Activated T-helper 2 cell treated with anti-CD3 and anti-CD28 coated beads, Interferon-gamma antibody, Interleukin-2, Interleukin-4, amounts not matched to agents 10 μg/mL and 5 μg/mL and 100 μg/mL, durations not matched to agents 14 hours and 24 hours and 36 hours (primary cell): ENCODE measurements around the gene ABCA4. TPM values are rescaled to one million over a fixed set of nuclear protein-coding genes. Genes with fewer than 3 reads are reported as not detected.

ENCODE experiments used
- DNase-seq: peaks from one replicate; pipeline ENCODE4 v3.0.0; 2021; ENCODE audit warnings: low spot score
- H3K27ac Mint-ChIP-seq: one replicate; pipeline ENCODE4 v1.8.0; 2021; ENCODE audit warnings: mixed read lengths
- H3K27me3 Mint-ChIP-seq: one replicate; pipeline ENCODE4 v1.8.0; 2021; ENCODE audit warnings: low read depth, mixed read lengths
- H3K36me3 Mint-ChIP-seq: one replicate; pipeline ENCODE4 v1.8.0; 2021; ENCODE audit warnings: low read depth, mixed read lengths
- H3K4me1 Mint-ChIP-seq: one replicate; pipeline ENCODE4 v1.8.0; 2021; ENCODE audit warnings: low read depth, mixed read lengths
- H3K4me3 Mint-ChIP-seq: one replicate; pipeline ENCODE4 v1.8.0; 2021; ENCODE audit warnings: low read depth, mild to moderate bottlenecking, moderate library complexity, mixed read lengths
- H3K9me3 Mint-ChIP-seq: one replicate; pipeline ENCODE4 v1.8.0; 2021; ENCODE audit warnings: mixed read lengths
- intact Hi-C: fragments of 100-400 bp; cut with micrococcal nuclease; formaldehyde crosslinking; loops from one replicate; pipeline ENCODE4 v1.15.1; 2023
- total RNA-seq: library from RNA; stranded (reverse); gene quantifications from 2 replicates; pipeline ENCODE4 v1.2.3, GENCODE V29; 2022

The ABCA4 gene
- total RNA-seq, 1 donor from 2014 or later: not detected

GRCh38 chr1:94096797-94097549 is 24.0 kb downstream of the ABCA4 start:
- Mint-ChIP-seq H3K4me3 (no peak overlapping the region), H3K36me3 (no peaks in the 10 kb centered on the region), H3K9me3 (no peaks in the 10 kb centered on the region), H3K27me3 (peaks cover 7% of the 10 kb centered on the region), H3K4me1 (peaks cover 13% of the 10 kb centered on the region), H3K27ac (no peak overlapping the region)
- intact Hi-C loops: no loop called here
- DNase-seq: no peak

- Mint-ChIP-seq H3K27me3 (peaks cover 6% of the 10 kb centered on the region), H3K4me3 (no peak overlapping the region), H3K27ac (no peak overlapping the region), H3K9me3 (no peaks in the 10 kb centered on the region), H3K36me3 (no peaks in the 10 kb centered on the region), H3K4me1 (peaks cover 20% of the 10 kb centered on the region)
- intact Hi-C loops: no loop called here
- DNase-seq: no peak
These were observed 25.0 kb downstream of the ABCA4 start for GRCh38 chr1:94095744-94096469.

- intact Hi-C loops: no loop called here
- H3K9me3 Mint-ChIP-seq: no peaks in the 10 kb centered on the region
- H3K36me3 Mint-ChIP-seq: no peaks in the 10 kb centered on the region
- H3K27me3 Mint-ChIP-seq: peaks cover 11% of the 10 kb centered on the region
- H3K27ac Mint-ChIP-seq: no peak overlapping the region
- no peak for DNase-seq
- H3K4me1 Mint-ChIP-seq: peaks cover 21% of the 10 kb centered on the region
- H3K4me3 Mint-ChIP-seq: no peak overlapping the region
These were observed 25.8 kb downstream of the ABCA4 start for GRCh38 chr1:94095112-94095637.

GRCh38 chr1:94094469-94095111 is 26.4 kb downstream of the ABCA4 start:
- no peaks in the 10 kb centered on the region for H3K9me3 Mint-ChIP-seq
- no peak overlapping the region for H3K27ac Mint-ChIP-seq

GRCh38 chr1:94093996-94094395 is 27.0 kb downstream of the ABCA4 start:
- no peak overlapping the region for H3K4me3 Mint-ChIP-seq
- H3K36me3 Mint-ChIP-seq: no peaks in the 10 kb centered on the region
- no peak for DNase-seq
- H3K27me3 Mint-ChIP-seq: peaks cover 10% of the 10 kb centered on the region
- intact Hi-C loops: no loop called here
- H3K9me3 Mint-ChIP-seq: no peaks in the 10 kb centered on the region
- H3K4me1 Mint-ChIP-seq: peaks cover 21% of the 10 kb centered on the region
- no peak overlapping the region for H3K27ac Mint-ChIP-seq

More at GRCh38 chr1:94094469-94095111, 26.4 kb downstream of the ABCA4 start:
- DNase-seq: no peak
- no peaks in the 10 kb centered on the region for H3K36me3 Mint-ChIP-seq
- H3K4me3 Mint-ChIP-seq: no peak overlapping the region
- peaks cover 21% of the 10 kb centered on the region for H3K4me1 Mint-ChIP-seq
- peaks cover 10% of the 10 kb centered on the region for H3K27me3 Mint-ChIP-seq
- intact Hi-C loops: no loop called here

GRCh38 chr1:94093396-94093795 is 27.6 kb downstream of the ABCA4 start:
- intact Hi-C loops: no loop called here
- no peak for DNase-seq
- peaks cover 12% of the 10 kb centered on the region for H3K27me3 Mint-ChIP-seq

GRCh38 chr1:94092210-94092613 is 28.7 kb downstream of the ABCA4 start:
- intact Hi-C loops: no loop called here
- Mint-ChIP-seq H3K27me3 (peaks cover 19% of the 10 kb centered on the region), H3K27ac (no peak overlapping the region), H3K9me3 (no peaks in the 10 kb centered on the region), H3K4me3 (no peak overlapping the region), H3K4me1 (peaks cover 21% of the 10 kb centered on the region), H3K36me3 (no peaks in the 10 kb centered on the region)
- DNase-seq: no peak

More at GRCh38 chr1:94093396-94093795, 27.6 kb downstream of the ABCA4 start:
- no peaks in the 10 kb centered on the region for H3K36me3 Mint-ChIP-seq
- peaks cover 21% of the 10 kb centered on the region for H3K4me1 Mint-ChIP-seq
- H3K4me3 Mint-ChIP-seq: no peak overlapping the region
- no peak overlapping the region for H3K27ac Mint-ChIP-seq
- H3K9me3 Mint-ChIP-seq: no peaks in the 10 kb centered on the region

GRCh38 chr1:94090761-94091160 is 30.2 kb downstream of the ABCA4 start:
- peaks cover 21% of the 10 kb centered on the region for H3K4me1 Mint-ChIP-seq
- peaks cover 29% of the 10 kb centered on the region for H3K27me3 Mint-ChIP-seq
- DNase-seq: no peak
- H3K36me3 Mint-ChIP-seq: no peaks in the 10 kb centered on the region
- H3K4me3 Mint-ChIP-seq: no peak overlapping the region
- no peak overlapping the region for H3K27ac Mint-ChIP-seq
- no peaks in the 10 kb centered on the region for H3K9me3 Mint-ChIP-seq
- intact Hi-C loops: no loop called here

- intact Hi-C loops: no loop called here
- Mint-ChIP-seq H3K36me3 (no peaks in the 10 kb centered on the region), H3K4me3 (no peak overlapping the region), H3K27ac (no peak overlapping the region), H3K4me1 (peaks cover 10% of the 10 kb centered on the region), H3K9me3 (no peaks in the 10 kb centered on the region), H3K27me3 (peaks cover 51% of the 10 kb centered on the region)
- no peak for DNase-seq
These were observed 33.8 kb downstream of the ABCA4 start for GRCh38 chr1:94087193-94087592.

- DNase-seq: no peak
- Mint-ChIP-seq H3K4me3 (no peak overlapping the region), H3K27me3 (peaks cover 47% of the 10 kb centered on the region), H3K36me3 (no peaks in the 10 kb centered on the region), H3K9me3 (no peaks in the 10 kb centered on the region), H3K4me1 (no peaks in the 10 kb centered on the region), H3K27ac (no peak overlapping the region)
- intact Hi-C loops: no loop called here
These were observed 36.4 kb downstream of the ABCA4 start for GRCh38 chr1:94084547-94084946.

- no peak overlapping the region for H3K4me3 Mint-ChIP-seq
- no peak for DNase-seq
- no peaks in the 10 kb centered on the region for H3K4me1 Mint-ChIP-seq
- no peaks in the 10 kb centered on the region for H3K9me3 Mint-ChIP-seq
- intact Hi-C loops: no loop called here
- no peak overlapping the region for H3K27ac Mint-ChIP-seq
- H3K27me3 Mint-ChIP-seq: peaks cover 47% of the 10 kb centered on the region
- H3K36me3 Mint-ChIP-seq: no peaks in the 10 kb centered on the region
These were observed 36.9 kb downstream of the ABCA4 start for GRCh38 chr1:94084085-94084484.

- no peak overlapping the region for H3K27ac Mint-ChIP-seq
- intact Hi-C loops: no loop called here
- DNase-seq: no peak
- no peaks in the 10 kb centered on the region for H3K9me3 Mint-ChIP-seq
- no peaks in the 10 kb centered on the region for H3K36me3 Mint-ChIP-seq
- no peak overlapping the region for H3K4me3 Mint-ChIP-seq
- no peaks in the 10 kb centered on the region for H3K4me1 Mint-ChIP-seq
- H3K27me3 Mint-ChIP-seq: peaks cover 45% of the 10 kb centered on the region
These were observed 37.3 kb downstream of the ABCA4 start for GRCh38 chr1:94083681-94084080.
